Measurements from ENCODE around the gene EXOG. TPM values are rescaled to one million over a fixed set of nuclear protein-coding genes. Genes with fewer than 3 reads are reported as not detected.

The EXOG gene
- total and polyA plus RNA-seq, 2 of the 13 experiments (the other 11 are each of a cell fraction or from before 2014, with no cell fraction given) = 5.5 to 9.5 TPM

DNA sequence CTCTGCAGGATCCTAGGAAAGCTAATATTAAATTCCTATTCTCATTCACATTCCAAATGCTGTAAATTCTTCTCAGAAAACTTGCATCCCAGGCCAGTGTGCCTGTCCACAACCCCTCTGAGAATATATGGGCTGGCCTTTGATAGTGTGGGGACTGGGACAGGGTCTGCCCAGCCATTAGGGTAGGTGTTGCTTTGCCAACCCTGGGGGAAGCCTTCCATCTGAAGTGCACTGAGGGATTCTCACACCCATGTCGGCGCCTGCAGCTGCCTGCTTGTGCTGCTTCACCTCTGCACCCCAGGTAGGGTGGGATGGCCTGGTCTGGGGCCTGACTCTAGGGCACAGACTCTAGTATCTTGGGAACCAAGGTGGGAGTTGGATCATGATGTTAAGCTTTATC, 15.2 kb upstream of the EXOG start:
- TF ChIP-seq KLF15 (CRISPR knock-in tag; IDR thresholded peaks at IDR 0.05; ENCODE audit: borderline replicate concordance) (no peak), NFIB (CRISPR knock-in tag; IDR thresholded peaks at IDR 0.05; ENCODE audit: borderline replicate concordance) (no peak), ZNF768 (CRISPR knock-in tag; IDR thresholded peaks at IDR 0.05) (no peak), JUN (CRISPR knock-in tag; IDR thresholded peaks at IDR 0.05) (no peak), ZNF224 (CRISPR knock-in tag; IDR thresholded peaks at IDR 0.05) (no peak), FOXC1 (CRISPR knock-in tag; IDR thresholded peaks at IDR 0.05; ENCODE audit: borderline replicate concordance) (no peak), FOXA1 (IDR thresholded peaks at IDR 0.05) (no peak), FOXA1 (CRISPR knock-in tag; IDR thresholded peaks at IDR 0.05) (no peak), ZNF44 (CRISPR knock-in tag; IDR thresholded peaks at IDR 0.05) (no peak)
- TF ChIP-seq, protein P1, sequence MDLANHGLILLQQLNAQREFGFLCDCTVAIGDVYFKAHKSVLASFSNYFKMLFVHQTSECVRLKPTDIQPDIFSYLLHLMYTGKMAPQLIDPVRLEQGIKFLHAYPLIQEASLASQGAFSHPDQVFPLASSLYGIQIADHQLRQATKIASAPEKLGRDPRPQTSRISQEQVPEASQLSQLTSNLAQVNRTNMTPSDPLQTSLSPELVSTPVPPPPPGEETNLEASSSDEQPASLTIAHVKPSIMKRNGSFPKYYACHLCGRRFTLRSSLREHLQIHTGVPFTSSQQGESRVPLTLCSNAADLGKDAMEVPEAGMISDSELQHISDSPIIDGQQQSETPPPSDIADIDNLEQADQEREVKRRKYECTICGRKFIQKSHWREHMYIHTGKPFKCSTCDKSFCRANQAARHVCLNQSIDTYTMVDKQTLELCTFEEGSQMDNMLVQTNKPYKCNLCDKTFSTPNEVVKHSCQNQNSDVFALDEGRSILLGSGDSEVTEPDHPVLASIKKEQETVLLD (CRISPR knock-in tag; IDR thresholded peaks at IDR 0.05; ENCODE audit: low read depth) = no peak
- TF ChIP-seq, protein P2, sequence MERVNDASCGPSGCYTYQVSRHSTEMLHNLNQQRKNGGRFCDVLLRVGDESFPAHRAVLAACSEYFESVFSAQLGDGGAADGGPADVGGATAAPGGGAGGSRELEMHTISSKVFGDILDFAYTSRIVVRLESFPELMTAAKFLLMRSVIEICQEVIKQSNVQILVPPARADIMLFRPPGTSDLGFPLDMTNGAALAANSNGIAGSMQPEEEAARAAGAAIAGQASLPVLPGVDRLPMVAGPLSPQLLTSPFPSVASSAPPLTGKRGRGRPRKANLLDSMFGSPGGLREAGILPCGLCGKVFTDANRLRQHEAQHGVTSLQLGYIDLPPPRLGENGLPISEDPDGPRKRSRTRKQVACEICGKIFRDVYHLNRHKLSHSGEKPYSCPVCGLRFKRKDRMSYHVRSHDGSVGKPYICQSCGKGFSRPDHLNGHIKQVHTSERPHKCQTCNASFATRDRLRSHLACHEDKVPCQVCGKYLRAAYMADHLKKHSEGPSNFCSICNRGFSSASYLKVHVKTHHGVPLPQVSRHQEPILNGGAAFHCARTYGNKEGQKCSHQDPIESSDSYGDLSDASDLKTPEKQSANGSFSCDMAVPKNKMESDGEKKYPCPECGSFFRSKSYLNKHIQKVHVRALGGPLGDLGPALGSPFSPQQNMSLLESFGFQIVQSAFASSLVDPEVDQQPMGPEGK (CRISPR knock-in tag; IDR thresholded peaks at IDR 0.05) = no peak
- TF ChIP-seq, protein P3, sequence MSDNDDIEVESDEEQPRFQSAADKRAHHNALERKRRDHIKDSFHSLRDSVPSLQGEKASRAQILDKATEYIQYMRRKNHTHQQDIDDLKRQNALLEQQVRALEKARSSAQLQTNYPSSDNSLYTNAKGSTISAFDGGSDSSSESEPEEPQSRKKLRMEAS (IDR thresholded peaks at IDR 0.05) = no peak
- TF ChIP-seq, protein P4, sequence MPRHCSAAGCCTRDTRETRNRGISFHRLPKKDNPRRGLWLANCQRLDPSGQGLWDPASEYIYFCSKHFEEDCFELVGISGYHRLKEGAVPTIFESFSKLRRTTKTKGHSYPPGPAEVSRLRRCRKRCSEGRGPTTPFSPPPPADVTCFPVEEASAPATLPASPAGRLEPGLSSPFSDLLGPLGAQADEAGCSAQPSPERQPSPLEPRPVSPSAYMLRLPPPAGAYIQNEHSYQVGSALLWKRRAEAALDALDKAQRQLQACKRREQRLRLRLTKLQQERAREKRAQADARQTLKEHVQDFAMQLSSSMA (CRISPR knock-in tag; IDR thresholded peaks at IDR 0.05) = no peak
- H3K27ac ChIP-seq (ENCODE audit: extremely low read length, insufficient read depth, low read length) = no peak overlapping the region
- H3K36me3 ChIP-seq (replicated peaks in 1 of 2; ENCODE audit: control insufficient read depth in 1 of 2, insufficient read depth in 2 of 2, low read length in 2 of 2) = peaks cover 37 to 66% of the 10 kb centered on the region in 2 experiments
- H3K4me1 ChIP-seq (ENCODE audit: insufficient read depth, low read length) = no peaks in the 10 kb centered on the region
- no TSS peak for BruUV-seq (replicated peaks)
- H3K79me2 ChIP-seq (ENCODE audit: insufficient read depth, low read length) = no peaks in the 10 kb centered on the region
- H3K4me3 ChIP-seq (replicated peaks in 1 of 3; ENCODE audit: insufficient read depth in 1 of 3, low read depth in 2 of 3, low read length in 3 of 3) = no peak overlapping the region
- no peak overlapping the region for H3K9ac ChIP-seq (ENCODE audit: insufficient read depth, low read depth, low read length)
- 94% methylated on average over 2 of the region's 2 CpGs for WGBS (ENCODE audit: low lambda C conversion rate)
- FAIRE-seq (no peak), ATAC-seq (no peak), DNase-seq (ENCODE audit: low spot score) (no peak)
- in situ Hi-C loops (cut with HindIII; ENCODE audit: extremely low pct_ligation_motif_present, low pct_unique_long_range_greater_than_20kb) (loop anchor here (5.0 kb wide), 1 partner anchor 134 kb away; the partner anchor contains the start of gene XYLB), intact Hi-C loops (cut with micrococcal nuclease; ENCODE audit: unreplicated experiment) (loop anchor here (2.0 kb wide), 1 partner anchor 134 kb away; the partner anchor contains the start of gene XYLB)
- no peak overlapping the region for H3K4me2 ChIP-seq (ENCODE audit: low read depth, low read length)
- no peak overlapping the region for H2AFZ ChIP-seq (ENCODE audit: low read length)
- CTCF ChIA-PET (ENCODE audit: low intra/inter-chr PET ratio, low total read pairs) = interaction anchor here (1.5 to 1.8 kb wide), 2 partner anchors 113 to 134 kb away, joined by 6 to 8 read pairs; partner anchors contain the start of gene XYLB
- no peaks in the 10 kb centered on the region for H3K9me3 ChIP-seq (ENCODE audit: low read length)
- POLR2A ChIA-PET = interaction anchor here (1.5 kb wide), 1 partner anchor 135 kb away, joined by 4 read pairs; the partner anchor contains the start of gene XYLB
- peaks cover 21% of the 10 kb centered on the region for H4K20me1 ChIP-seq (ENCODE audit: insufficient read depth, low read length)
- H3K27me3 ChIP-seq (ENCODE audit: control insufficient read depth in 1 of 2, insufficient read depth in 2 of 2, low read length in 2 of 2) = no peaks in the 10 kb centered on the region
